HepG2 (cell line): ENCODE data around the gene PRR30. TPM values are rescaled to one million over a fixed set of nuclear protein-coding genes. Genes with fewer than 3 reads are reported as not detected.

Source experiments
- ATF3 ChIP-seq: sonication (generic); formaldehyde crosslinking; IDR thresholded peaks from 2 replicates; pipeline ENCODE4 v1.4.0; 2020; ENCODE audit warnings: missing genetic modification reagents
- CBX5 ChIP-seq: sonication (generic); formaldehyde crosslinking; IDR thresholded peaks from 2 replicates; pipeline ENCODE4 v1.4.0; 2020; ENCODE audit warnings: missing genetic modification reagents, borderline replicate concordance
- HCFC1 ChIP-seq: fragments of 150-350 bp; IDR thresholded peaks from 2 replicates; pipeline ENCODE4 v1.6.1; 2014; ENCODE audit warnings: low read depth, low read length
- HIVEP1 ChIP-seq: sonication (generic); formaldehyde crosslinking; IDR thresholded peaks from 2 replicates; pipeline ENCODE4 v1.4.0; 2020; ENCODE audit warnings: mild to moderate bottlenecking, missing genetic modification reagents
- HMG20B ChIP-seq: conservative IDR thresholded peaks from 2 replicates; pipeline ENCODE4 v1.6.1; 2016; ENCODE audit warnings: missing genetic modification reagents, missing compliant biosample characterization
- MBD4 ChIP-seq: IDR thresholded peaks from 2 replicates; pipeline ENCODE4 v1.6.1; 2012; ENCODE audit warnings: low read length, inconsistent platforms, borderline replicate concordance
- MIER3 ChIP-seq: IDR thresholded peaks from 2 replicates; pipeline ENCODE4 v1.6.1; 2016; ENCODE audit warnings: missing compliant biosample characterization, borderline replicate concordance
- NFIB ChIP-seq: sonication (generic); formaldehyde crosslinking; IDR thresholded peaks from 2 replicates; pipeline ENCODE4 v1.9.0; 2021; ENCODE audit warnings: missing genetic modification reagents, mild to moderate bottlenecking, borderline replicate concordance
- PLRG1 ChIP-seq: fragments of 450-650 bp; conservative IDR thresholded peaks from 2 replicates; pipeline ENCODE4 v1.6.1; 2016
- PTBP1 ChIP-seq: fragments of 200-400 bp; formaldehyde crosslinking; IDR thresholded peaks from 2 replicates; pipeline ENCODE4 v1.6.1; 2018; ENCODE audit warnings: low read length, low read depth; ENCODE audit not compliant: poor library complexity, severe bottlenecking
- SAP130 ChIP-seq: IDR thresholded peaks from 2 replicates; pipeline ENCODE4 v1.6.1; 2016; ENCODE audit warnings: low read depth
- SRSF9 ChIP-seq: fragments of 200-400 bp; formaldehyde crosslinking; IDR thresholded peaks from 2 replicates; pipeline ENCODE4 v1.6.1; 2018; ENCODE audit warnings: borderline replicate concordance, mild to moderate bottlenecking, low read depth, low read length; ENCODE audit not compliant: insufficient read depth, poor library complexity, severe bottlenecking
- TBL1XR1 ChIP-seq: fragments of 150-350 bp; IDR thresholded peaks from 2 replicates; pipeline ENCODE4 v1.6.1; 2014; ENCODE audit warnings: borderline replicate concordance, low read length; ENCODE audit not compliant: partially characterized antibody
- TIGD3 ChIP-seq: sonication (generic); formaldehyde crosslinking; IDR thresholded peaks from 2 replicates; pipeline ENCODE4 v1.5.1; 2020; ENCODE audit warnings: mild to moderate bottlenecking, missing genetic modification reagents, borderline replicate concordance
- ZNF275 ChIP-seq: sonication (generic); formaldehyde crosslinking; IDR thresholded peaks from 2 replicates; pipeline ENCODE4 v1.8.0; 2022; ENCODE audit warnings: missing genetic modification reagents, mild to moderate bottlenecking, inconsistent platforms, borderline replicate concordance
- ZNF513 ChIP-seq: sonication (generic); formaldehyde crosslinking; conservative IDR thresholded peaks from 2 replicates; pipeline ENCODE4 v1.5.0; 2020; ENCODE audit warnings: missing genetic modification reagents
- ZNF652 ChIP-seq: IDR thresholded peaks from 2 replicates; pipeline ENCODE4 v1.6.1; 2016; ENCODE audit warnings: low read depth, borderline replicate concordance
- ZNF784 ChIP-seq: sonication (generic); formaldehyde crosslinking; IDR thresholded peaks from 2 replicates; pipeline ENCODE4 v1.5.1; 2020; ENCODE audit warnings: missing genetic modification reagents, mild to moderate bottlenecking, borderline replicate concordance
- polyA plus RNA-seq, 8 experiments: library from polyadenylated mRNA; depleted of rRNA in 3 of 8; stranded (reverse) in 7 of 8; unstranded in 1 of 8; fragments of >200 nt; fragmentation: Illumina TruSeq in 4 of 8; extraction: Trizol in 4 of 8; gene quantifications; 2 replicates each; pipeline versions ENCODE4 v1.2.1 to v1.2.3, GENCODE V29; 2011 to 2016; ENCODE audit warnings: low read depth in 4 of 8, missing spikeins in 1 of 8, mixed read lengths in 1 of 8; ENCODE audit not compliant: insufficient read depth in 1 of 8
- total RNA-seq, 5 experiments: library from RNA; depleted of rRNA; stranded (reverse); fragments of >200 nt; fragmentation: Illumina TruSeq; extraction: Trizol; gene quantifications; 2 replicates each; pipeline ENCODE4 v1.2.3, GENCODE V29; 2016; ENCODE audit warnings: low read depth in 1 of 5
- TF ChIP-seq, protein P1 (sequence below): sonication (generic); formaldehyde crosslinking; IDR thresholded peaks from 2 replicates; pipeline ENCODE4 v1.8.0; 2022; ENCODE audit warnings: mild to moderate bottlenecking, missing genetic modification reagents
- TF ChIP-seq, protein P2 (sequence below): sonication (generic); formaldehyde crosslinking; conservative IDR thresholded peaks from 2 replicates; pipeline ENCODE4 v1.8.0; 2022; ENCODE audit warnings: missing genetic modification reagents

The PRR30 gene
- total and polyA plus RNA-seq, 2 of the 13 experiments (the other 11 are each of a cell fraction or from before 2014, with no cell fraction given) = not detected

- TF ChIP-seq HMG20B (CRISPR knock-in tag) (no peak), SAP130 (no peak), ZNF652 (CRISPR knock-in tag) (no peak), PTBP1 (no peak), ZNF513 (CRISPR knock-in tag) (no peak), ZNF784 (CRISPR knock-in tag) (no peak), MIER3 (CRISPR knock-in tag) (peak; percentile 26; the same call in 1 of the 2 replicates), TBL1XR1 (no peak), ATF3 (CRISPR knock-in tag) (no peak), NFIB (CRISPR knock-in tag) (no peak), HCFC1 (no peak), MBD4 (peak; percentile 65; the same call in 1 of the 2 replicates), TIGD3 (no peak), CBX5 (CRISPR knock-in tag) (no peak), SRSF9 (no peak), PLRG1 (no peak), HIVEP1 (CRISPR knock-in tag) (no peak), ZNF275 (no peak)
- TF ChIP-seq, protein P1, sequence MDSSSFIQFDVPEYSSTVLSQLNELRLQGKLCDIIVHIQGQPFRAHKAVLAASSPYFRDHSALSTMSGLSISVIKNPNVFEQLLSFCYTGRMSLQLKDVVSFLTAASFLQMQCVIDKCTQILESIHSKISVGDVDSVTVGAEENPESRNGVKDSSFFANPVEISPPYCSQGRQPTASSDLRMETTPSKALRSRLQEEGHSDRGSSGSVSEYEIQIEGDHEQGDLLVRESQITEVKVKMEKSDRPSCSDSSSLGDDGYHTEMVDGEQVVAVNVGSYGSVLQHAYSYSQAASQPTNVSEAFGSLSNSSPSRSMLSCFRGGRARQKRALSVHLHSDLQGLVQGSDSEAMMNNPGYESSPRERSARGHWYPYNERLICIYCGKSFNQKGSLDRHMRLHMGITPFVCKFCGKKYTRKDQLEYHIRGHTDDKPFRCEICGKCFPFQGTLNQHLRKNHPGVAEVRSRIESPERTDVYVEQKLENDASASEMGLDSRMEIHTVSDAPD = no peak
- TF ChIP-seq, protein P2, sequence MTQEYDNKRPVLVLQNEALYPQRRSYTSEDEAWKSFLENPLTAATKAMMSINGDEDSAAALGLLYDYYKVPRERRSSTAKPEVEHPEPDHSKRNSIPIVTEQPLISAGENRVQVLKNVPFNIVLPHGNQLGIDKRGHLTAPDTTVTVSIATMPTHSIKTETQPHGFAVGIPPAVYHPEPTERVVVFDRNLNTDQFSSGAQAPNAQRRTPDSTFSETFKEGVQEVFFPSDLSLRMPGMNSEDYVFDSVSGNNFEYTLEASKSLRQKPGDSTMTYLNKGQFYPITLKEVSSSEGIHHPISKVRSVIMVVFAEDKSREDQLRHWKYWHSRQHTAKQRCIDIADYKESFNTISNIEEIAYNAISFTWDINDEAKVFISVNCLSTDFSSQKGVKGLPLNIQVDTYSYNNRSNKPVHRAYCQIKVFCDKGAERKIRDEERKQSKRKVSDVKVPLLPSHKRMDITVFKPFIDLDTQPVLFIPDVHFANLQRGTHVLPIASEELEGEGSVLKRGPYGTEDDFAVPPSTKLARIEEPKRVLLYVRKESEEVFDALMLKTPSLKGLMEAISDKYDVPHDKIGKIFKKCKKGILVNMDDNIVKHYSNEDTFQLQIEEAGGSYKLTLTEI (CRISPR knock-in tag) = no peak
These were observed 10.3 kb downstream of the PRR30 start (continued) for GRCh38 chr2:27128668-27129571.
